Karpas-422 (cell line): ENCODE data around the gene PPM1J. TPM values are rescaled to one million over a fixed set of nuclear protein-coding genes. Genes with fewer than 3 reads are reported as not detected.

Experiments
- DNase-seq: peaks from one replicate; pipeline ENCODE4 v3.0.0-alpha.2; 2015
- H2AFZ ChIP-seq: fragments of 200-600 bp; sonication (generic); 2 replicates; pipeline ENCODE4 v1.6.1; 2014; ENCODE audit warnings: antibody characterized with exemption, low read length, mixed read lengths
- H3K27ac ChIP-seq: fragments of 200-600 bp; sonication (generic); 2 replicates; pipeline ENCODE4 v1.5.1; 2014; ENCODE audit warnings: mild to moderate bottlenecking, low read length, moderate library complexity
- H3K27me3 ChIP-seq: fragments of 200-600 bp; sonication (generic); 2 replicates; pipeline ENCODE4 v1.6.1; 2014; ENCODE audit warnings: low read length, mixed read lengths
- H3K36me3 ChIP-seq: fragments of 200-600 bp; sonication (generic); 2 replicates; pipeline ENCODE4 v1.6.1; 2014; ENCODE audit warnings: low read length, mixed read lengths; ENCODE audit not compliant: insufficient read depth
- H3K4me1 ChIP-seq: fragments of 200-600 bp; sonication (generic); 2 replicates; pipeline ENCODE4 v1.6.1; 2014; ENCODE audit warnings: mild to moderate bottlenecking, low read length, mixed read lengths
- H3K4me2 ChIP-seq: fragments of 200-600 bp; sonication (generic); 2 replicates; pipeline ENCODE4 v1.6.1; 2014; ENCODE audit warnings: low read length, low read depth, mild to moderate bottlenecking; ENCODE audit not compliant: poor library complexity, severe bottlenecking
- H3K4me3 ChIP-seq: fragments of 200-600 bp; sonication (generic); 2 replicates; pipeline ENCODE4 v1.5.1; 2014; ENCODE audit warnings: mild to moderate bottlenecking, antibody characterized with exemption, low read length, mixed read lengths
- H3K79me2 ChIP-seq: fragments of 200-600 bp; sonication (generic); 2 replicates; pipeline ENCODE4 v1.6.1; 2014; ENCODE audit warnings: mild to moderate bottlenecking, low read length, mixed read lengths
- H3K9ac ChIP-seq: fragments of 200-600 bp; sonication (generic); 2 replicates; pipeline ENCODE4 v1.6.0; 2014; ENCODE audit warnings: low read length
- H3K9me2 ChIP-seq: fragments of 200-600 bp; sonication (generic), shearing (Covaris generic); replicated peaks from 2 replicates; pipeline ENCODE4 v1.6.0; 2014; ENCODE audit warnings: mild to moderate bottlenecking, low read length, moderate library complexity; ENCODE audit not compliant: insufficient read depth
- H3K9me3 ChIP-seq: fragments of 300-700, 200-600 bp; sonication (generic); 2 replicates; pipeline ENCODE4 v1.6.1; 2014; ENCODE audit warnings: low read length, mixed read lengths
- H4K20me1 ChIP-seq: fragments of 200-600 bp; sonication (generic); 2 replicates; pipeline ENCODE4 v1.6.1; 2014; ENCODE audit warnings: mild to moderate bottlenecking, antibody characterized with exemption, low read length, low read depth; ENCODE audit not compliant: insufficient read depth
- total RNA-seq: library from RNA; depleted of rRNA; stranded (reverse); fragments of >200 nt; shearing (Covaris generic); gene quantifications from 2 replicates; pipeline ENCODE4 v1.2.3, GENCODE V29; 2014; ENCODE audit warnings: low replicate concordance; rRNA removed

The PPM1J gene
- not detected in 2 replicates for total RNA-seq

GRCh38 chr1:112715264-112716053 lies at the start of gene PPM1J:
TSS of gene PPM1J (minus strand) at chr1:112715332. CDS start at chr1:112715301, 31 bp downstream.
- Histone ChIP-seq H3K4me3 (peak within 1 kb of the TSS; percentile 68), H3K4me1 (peaks cover 28% of the 10 kb centered on the region), H3K4me2 (peak within 1 kb of the TSS; percentile 77), H3K36me3 (no peaks in the 10 kb centered on the region), H3K9me3 (no peaks in the 10 kb centered on the region), H3K9ac (peak within 1 kb of the TSS; percentile 68), H3K79me2 (no peaks in the 10 kb centered on the region), H3K27me3 (no peaks in the 10 kb centered on the region), H3K27ac (no peak within 1 kb of the TSS), H2AFZ (peak within 1 kb of the TSS; percentile 74; the same call in 1 of the 2 replicates), H3K9me2 (no peaks in the 10 kb centered on the region), H4K20me1 (peaks cover 3% of the 10 kb centered on the region)
- DNase-seq: peak; percentile 99

GRCh38 chr1:112762541-112763500 lies 47.7 kb upstream of the PPM1J start:
- Histone ChIP-seq H3K9ac (no peak overlapping the region), H3K27ac (no peak overlapping the region), H3K27me3 (no peaks in the 10 kb centered on the region), H3K79me2 (no peaks in the 10 kb centered on the region), H3K4me3 (no peak overlapping the region), H3K9me2 (no peaks in the 10 kb centered on the region), H2AFZ (no peak overlapping the region), H3K9me3 (no peaks in the 10 kb centered on the region), H4K20me1 (no peaks in the 10 kb centered on the region), H3K36me3 (no peaks in the 10 kb centered on the region), H3K4me1 (no peaks in the 10 kb centered on the region), H3K4me2 (no peak overlapping the region)
- DNase-seq: no peak

- DNase-seq: no peak
- H2AFZ ChIP-seq: no peak overlapping the region
These were observed 46.8 kb upstream of the PPM1J start for GRCh38 chr1:112761714-112762480.

GRCh38 chr1:112759228-112759627 lies 44.1 kb upstream of the PPM1J start:
- H3K4me2 ChIP-seq: no peak overlapping the region
- H3K27me3 ChIP-seq: no peaks in the 10 kb centered on the region
- no peaks in the 10 kb centered on the region for H3K79me2 ChIP-seq
- no peaks in the 10 kb centered on the region for H3K9me2 ChIP-seq
- H3K36me3 ChIP-seq: no peaks in the 10 kb centered on the region
- H4K20me1 ChIP-seq: no peaks in the 10 kb centered on the region
- H2AFZ ChIP-seq: no peak overlapping the region
- no peak overlapping the region for H3K4me3 ChIP-seq
- no peaks in the 10 kb centered on the region for H3K9me3 ChIP-seq
- no peak overlapping the region for H3K27ac ChIP-seq
- no peaks in the 10 kb centered on the region for H3K4me1 ChIP-seq
- H3K9ac ChIP-seq: no peak overlapping the region
- no peak for DNase-seq

More at GRCh38 chr1:112761714-112762480, 46.8 kb upstream of the PPM1J start:
- H3K79me2 ChIP-seq: no peaks in the 10 kb centered on the region
- no peaks in the 10 kb centered on the region for H4K20me1 ChIP-seq
- H3K9ac ChIP-seq: no peak overlapping the region
- H3K9me3 ChIP-seq: no peaks in the 10 kb centered on the region
- H3K27ac ChIP-seq: no peak overlapping the region
- H3K4me3 ChIP-seq: no peak overlapping the region
- no peaks in the 10 kb centered on the region for H3K9me2 ChIP-seq
- H3K4me2 ChIP-seq: no peak overlapping the region
- no peaks in the 10 kb centered on the region for H3K27me3 ChIP-seq
- no peaks in the 10 kb centered on the region for H3K36me3 ChIP-seq
- H3K4me1 ChIP-seq: no peaks in the 10 kb centered on the region

- H3K4me1 ChIP-seq: no peaks in the 10 kb centered on the region
- no peak for DNase-seq
- no peaks in the 10 kb centered on the region for H3K9me2 ChIP-seq
- no peak overlapping the region for H3K4me2 ChIP-seq
- H2AFZ ChIP-seq: no peak overlapping the region
- H3K27ac ChIP-seq: no peak overlapping the region
- no peaks in the 10 kb centered on the region for H3K36me3 ChIP-seq
- no peak overlapping the region for H3K9ac ChIP-seq
- no peaks in the 10 kb centered on the region for H3K79me2 ChIP-seq
- H3K4me3 ChIP-seq: no peak overlapping the region
- no peaks in the 10 kb centered on the region for H3K9me3 ChIP-seq
- no peaks in the 10 kb centered on the region for H4K20me1 ChIP-seq
- H3K27me3 ChIP-seq: no peaks in the 10 kb centered on the region
These were observed 39.0 kb upstream of the PPM1J start for GRCh38 chr1:112754116-112754628.

- no peak overlapping the region for H3K9ac ChIP-seq
- no peak overlapping the region for H3K4me2 ChIP-seq
- no peak for DNase-seq
- H3K27ac ChIP-seq: no peak overlapping the region
- H3K9me3 ChIP-seq: no peaks in the 10 kb centered on the region
- no peak overlapping the region for H2AFZ ChIP-seq
- no peaks in the 10 kb centered on the region for H3K27me3 ChIP-seq
- no peaks in the 10 kb centered on the region for H3K4me1 ChIP-seq
- H4K20me1 ChIP-seq: no peaks in the 10 kb centered on the region
- H3K79me2 ChIP-seq: no peaks in the 10 kb centered on the region
- no peak overlapping the region for H3K4me3 ChIP-seq
- no peaks in the 10 kb centered on the region for H3K9me2 ChIP-seq
- no peaks in the 10 kb centered on the region for H3K36me3 ChIP-seq
These were observed 33.3 kb upstream of the PPM1J start for GRCh38 chr1:112748396-112748795.

GRCh38 chr1:112744009-112744578 lies 29.0 kb upstream of the PPM1J start:
- no peak overlapping the region for H3K9ac ChIP-seq
- H4K20me1 ChIP-seq: no peaks in the 10 kb centered on the region
- no peak for DNase-seq
- no peaks in the 10 kb centered on the region for H3K27me3 ChIP-seq
- H3K79me2 ChIP-seq: no peaks in the 10 kb centered on the region
- H3K27ac ChIP-seq: no peak overlapping the region
- H3K9me2 ChIP-seq: no peaks in the 10 kb centered on the region
- no peak overlapping the region for H2AFZ ChIP-seq
- no peaks in the 10 kb centered on the region for H3K4me1 ChIP-seq
- H3K4me3 ChIP-seq: no peak overlapping the region
- H3K36me3 ChIP-seq: no peaks in the 10 kb centered on the region
- H3K9me3 ChIP-seq: no peaks in the 10 kb centered on the region
- H3K4me2 ChIP-seq: no peak overlapping the region
